A673 (cell line): ENCODE results near the gene PCLO. TPM values are rescaled to one million over a fixed set of nuclear protein-coding genes. Genes with fewer than 3 reads are reported as not detected.

ENCODE experiments used
- BruUV-seq: library from RNA; stranded (reverse); fragments of 400-500 nt; replicated peaks from 2 replicates; lab custom pipeline; 2021; lab: Mats Ljungman, UMichigan
- CTCF ChIA-PET: fragments of 300-600 bp; sonication (Branson Sonifier 250); formaldehyde crosslinking; loops from one replicate; lab custom pipeline; 2022; ENCODE audit warnings: antibody characterized with exemption; lab: Charles Lee
- POLR2A ChIA-PET: fragments of 300-600 bp; sonication (Branson Sonifier 250); formaldehyde crosslinking; loops from one replicate; lab custom pipeline; 2022; ENCODE audit warnings: antibody characterized with exemption; ENCODE audit not compliant: low non-redundant PET; lab: Charles Lee
- DNase-seq: peaks from one replicate; pipeline ENCODE4 v3.0.0-alpha.2; 2015; ENCODE audit warnings: low spot score
- H3K27ac ChIP-seq: fragments of 200-600 bp; sonication (generic); 2 replicates; pipeline ENCODE4 v1.5.1; 2016; ENCODE audit warnings: mixed run types, low read depth, mild to moderate bottlenecking, mixed read lengths, antibody characterized with exemption, low read length; ENCODE audit not compliant: poor library complexity, severe bottlenecking
- H3K27me3 ChIP-seq: fragments of 200-600 bp; sonication (generic); replicated peaks from 2 replicates; pipeline ENCODE4 v1.6.1; 2017; ENCODE audit warnings: mixed run types, low read depth, mild to moderate bottlenecking, mixed read lengths, antibody characterized with exemption, low read length; ENCODE audit not compliant: insufficient read depth, poor library complexity
- H3K36me3 ChIP-seq: fragments of 200-600 bp; sonication (generic); 2 replicates; pipeline ENCODE4 v1.6.1; 2016; ENCODE audit warnings: mixed run types, mild to moderate bottlenecking, mixed read lengths, antibody characterized with exemption, low read length; ENCODE audit not compliant: insufficient read depth, poor library complexity, severe bottlenecking
- H3K4me1 ChIP-seq: fragments of 200-600 bp; sonication (generic); 2 replicates; pipeline ENCODE4 v1.6.1; 2017; ENCODE audit warnings: mixed run types, mild to moderate bottlenecking, mixed read lengths, antibody characterized with exemption, low read length; ENCODE audit not compliant: insufficient read depth, poor library complexity, severe bottlenecking
- H3K4me3 ChIP-seq: fragments of 200-600 bp; sonication (generic); 2 replicates; pipeline ENCODE4 v1.5.1; 2016; ENCODE audit warnings: low read depth, mixed run types, mild to moderate bottlenecking, mixed read lengths, low read length; ENCODE audit not compliant: poor library complexity, severe bottlenecking
- H3K9me3 ChIP-seq: fragments of 200-600 bp; sonication (generic); 2 replicates; pipeline ENCODE4 v1.6.1; 2016; ENCODE audit warnings: mixed run types, low read depth, mild to moderate bottlenecking, mixed read lengths, antibody characterized with exemption, low read length; ENCODE audit not compliant: poor library complexity, severe bottlenecking
- EZH2 ChIP-seq: fragments of 200-600 bp; sonication (generic); IDR thresholded peaks from 2 replicates; pipeline ENCODE4 v1.6.1; 2017; ENCODE audit warnings: borderline replicate concordance, low read depth, mild to moderate bottlenecking, mixed read lengths, antibody characterized with exemption, low read length; ENCODE audit not compliant: poor library complexity, severe bottlenecking
- intact Hi-C: fragments of 100-400 bp; cut with micrococcal nuclease; formaldehyde crosslinking; loops from one replicate; pipeline ENCODE4 v1.10.0; 2022; ENCODE audit not compliant: unreplicated experiment
- total RNA-seq: library from RNA; stranded (reverse); gene quantifications from 2 replicates; pipeline ENCODE4 v1.2.3, GENCODE V29; 2021
- TF ChIP-seq, protein P1 (sequence below): fragments of 300-800, 200-600 bp; sonication (generic); conservative IDR thresholded peaks from 2 replicates; pipeline ENCODE4 v1.5.1; 2017; ENCODE audit warnings: low read depth, mild to moderate bottlenecking, antibody characterized with exemption, low read length, moderate library complexity, mixed read lengths

The PCLO gene
- total RNA-seq, 1 experiment from 2014 or later, result 2.1 TPM

- intact Hi-C loops, result no loop called here
- Histone ChIP-seq H3K36me3 (no peaks in the 10 kb centered on the region), H3K4me3 (no peak overlapping the region), H3K27me3 (no peaks in the 10 kb centered on the region), H3K9me3 (no peaks in the 10 kb centered on the region), H3K27ac (no peak overlapping the region), H3K4me1 (no peaks in the 10 kb centered on the region)
- CTCF ChIA-PET, result no interaction called here
- POLR2A ChIA-PET, result no interaction called here
- TF ChIP-seq EZH2, result no peak
- TF ChIP-seq, protein P1, sequence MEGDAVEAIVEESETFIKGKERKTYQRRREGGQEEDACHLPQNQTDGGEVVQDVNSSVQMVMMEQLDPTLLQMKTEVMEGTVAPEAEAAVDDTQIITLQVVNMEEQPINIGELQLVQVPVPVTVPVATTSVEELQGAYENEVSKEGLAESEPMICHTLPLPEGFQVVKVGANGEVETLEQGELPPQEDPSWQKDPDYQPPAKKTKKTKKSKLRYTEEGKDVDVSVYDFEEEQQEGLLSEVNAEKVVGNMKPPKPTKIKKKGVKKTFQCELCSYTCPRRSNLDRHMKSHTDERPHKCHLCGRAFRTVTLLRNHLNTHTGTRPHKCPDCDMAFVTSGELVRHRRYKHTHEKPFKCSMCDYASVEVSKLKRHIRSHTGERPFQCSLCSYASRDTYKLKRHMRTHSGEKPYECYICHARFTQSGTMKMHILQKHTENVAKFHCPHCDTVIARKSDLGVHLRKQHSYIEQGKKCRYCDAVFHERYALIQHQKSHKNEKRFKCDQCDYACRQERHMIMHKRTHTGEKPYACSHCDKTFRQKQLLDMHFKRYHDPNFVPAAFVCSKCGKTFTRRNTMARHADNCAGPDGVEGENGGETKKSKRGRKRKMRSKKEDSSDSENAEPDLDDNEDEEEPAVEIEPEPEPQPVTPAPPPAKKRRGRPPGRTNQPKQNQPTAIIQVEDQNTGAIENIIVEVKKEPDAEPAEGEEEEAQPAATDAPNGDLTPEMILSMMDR, result no peak
- no peak for DNase-seq
- BruUV-seq, result no TSS peak
Measured at GRCh38 chr7:82886324-82886723, 276.4 kb downstream of the PCLO start.

GRCh38 chr7:82865856-82866255 lies 296.8 kb downstream of the PCLO start:
- Histone ChIP-seq H3K36me3 (no peaks in the 10 kb centered on the region), H3K27ac (no peak overlapping the region), H3K4me3 (no peak overlapping the region), H3K27me3 (no peaks in the 10 kb centered on the region), H3K4me1 (no peaks in the 10 kb centered on the region), H3K9me3 (no peaks in the 10 kb centered on the region)
- no peak for TF ChIP-seq EZH2
- TF ChIP-seq, protein P1, result no peak
- no peak for DNase-seq
- ChIA-PET CTCF (no interaction called here), POLR2A (no interaction called here)
- BruUV-seq, result no TSS peak
- intact Hi-C loops, result no loop called here

GRCh38 chr7:82859106-82859850 lies 303.4 kb downstream of the PCLO start:
- Histone ChIP-seq H3K27ac (no peak overlapping the region), H3K27me3 (no peaks in the 10 kb centered on the region), H3K36me3 (no peaks in the 10 kb centered on the region), H3K4me1 (no peaks in the 10 kb centered on the region), H3K9me3 (no peaks in the 10 kb centered on the region), H3K4me3 (no peak overlapping the region)
- intact Hi-C loops, result no loop called here
- no peak for TF ChIP-seq EZH2
- TF ChIP-seq, protein P1, result no peak
- POLR2A ChIA-PET, result no interaction called here
- peak; percentile 3 for DNase-seq
- BruUV-seq, result no TSS peak
- CTCF ChIA-PET, result no interaction called here
